ENCODE data around the gene CKAP5.

Gene CKAP5

GRCh38 chr11:46845740-46846509 is at the start of gene CKAP5:
CKAP5 (minus strand) TSS chr11:46846280; CDS start chr11:46821231, 25,049 bp downstream.
- peak; percentile 58 to 73 for DNase-seq (ENCODE audit: low read depth in 2 of 2, low spot score in 1 of 2)

- no peak for DNase-seq (ENCODE audit: low read depth in 2 of 2, low spot score in 1 of 2)
Measured at GRCh38 chr11:46895821-46896220, 49.7 kb upstream of the CKAP5 start.

DNA sequence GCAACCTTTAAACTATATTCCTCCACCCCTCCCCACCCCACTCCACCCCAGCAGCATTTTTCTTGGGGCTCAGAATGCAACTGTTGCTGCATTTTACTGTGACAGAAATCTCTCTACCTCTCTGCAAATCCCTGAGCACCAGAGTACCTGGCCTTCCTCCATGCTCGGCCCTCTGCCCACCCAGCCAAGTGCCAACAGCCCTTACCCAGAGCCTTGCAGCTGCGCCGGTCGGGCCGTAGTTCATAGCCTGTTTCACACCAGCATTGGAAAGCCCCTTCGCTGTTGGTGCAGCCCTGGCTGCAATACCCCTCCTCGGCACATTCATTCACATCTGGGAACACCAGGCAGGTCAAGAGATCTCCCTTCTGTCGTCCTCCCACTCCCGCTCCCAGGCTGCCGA is 48.9 kb upstream of the CKAP5 start:
- no peak for DNase-seq (ENCODE audit: low read depth in 2 of 2, low spot score in 1 of 2)

DNA sequence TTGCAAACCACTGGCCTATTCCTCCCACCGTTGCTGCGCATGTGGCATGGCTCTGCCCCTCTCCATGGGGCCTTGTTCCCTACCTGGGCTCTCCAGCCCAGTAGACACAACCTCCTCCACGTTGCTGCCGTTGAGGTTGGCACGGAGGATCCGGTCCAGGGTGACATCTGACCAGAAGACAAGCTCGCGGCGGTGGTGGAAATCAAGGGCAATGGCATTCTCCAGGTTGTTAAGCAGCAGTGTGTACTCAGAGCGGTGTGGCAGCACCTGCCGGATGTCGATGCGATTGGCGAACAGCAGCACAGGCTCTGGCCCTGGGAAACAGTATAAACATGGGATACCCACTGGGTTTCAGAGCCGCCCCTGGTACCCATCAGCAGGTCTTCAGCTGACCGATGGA is 48.4 kb upstream of the CKAP5 start:
- DNase-seq (ENCODE audit: low read depth in 2 of 2, low spot score in 1 of 2) = no peak

DNA sequence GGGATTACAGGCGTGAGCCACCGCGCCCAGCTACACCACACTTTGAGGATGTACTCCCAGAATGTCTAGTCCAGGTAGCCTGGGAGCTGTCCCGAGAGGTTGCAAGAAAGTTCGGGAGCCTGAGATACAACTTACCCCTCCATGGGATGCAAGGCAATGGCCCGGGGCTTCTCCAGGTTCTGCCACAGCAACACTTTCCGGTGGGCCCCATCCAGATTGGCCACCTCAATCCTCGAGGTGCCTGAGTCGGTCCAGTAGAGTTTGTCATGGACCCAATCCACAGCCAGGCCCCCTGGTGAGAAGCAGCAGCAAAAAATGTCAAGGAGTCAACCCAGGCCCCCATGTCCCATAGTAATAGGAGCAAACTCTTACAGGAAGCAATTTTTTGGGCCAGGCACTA is 46.8 kb upstream of the CKAP5 start:
- DNase-seq (ENCODE audit: low read depth in 2 of 2, low spot score in 1 of 2) = no peak

GRCh38 chr11:46892109-46892508 is 46.0 kb upstream of the CKAP5 start:
- no peak for DNase-seq (ENCODE audit: low read depth in 2 of 2, low spot score in 1 of 2)

- DNase-seq (ENCODE audit: low read depth in 2 of 2, low spot score in 1 of 2) = no peak
Measured at GRCh38 chr11:46890665-46891064, 44.6 kb upstream of the CKAP5 start.

- peak; percentile 54 to 61 for DNase-seq (ENCODE audit: low read depth in 2 of 2, low spot score in 1 of 2)
Measured at GRCh38 chr11:46889689-46890475, 43.8 kb upstream of the CKAP5 start.

DNA sequence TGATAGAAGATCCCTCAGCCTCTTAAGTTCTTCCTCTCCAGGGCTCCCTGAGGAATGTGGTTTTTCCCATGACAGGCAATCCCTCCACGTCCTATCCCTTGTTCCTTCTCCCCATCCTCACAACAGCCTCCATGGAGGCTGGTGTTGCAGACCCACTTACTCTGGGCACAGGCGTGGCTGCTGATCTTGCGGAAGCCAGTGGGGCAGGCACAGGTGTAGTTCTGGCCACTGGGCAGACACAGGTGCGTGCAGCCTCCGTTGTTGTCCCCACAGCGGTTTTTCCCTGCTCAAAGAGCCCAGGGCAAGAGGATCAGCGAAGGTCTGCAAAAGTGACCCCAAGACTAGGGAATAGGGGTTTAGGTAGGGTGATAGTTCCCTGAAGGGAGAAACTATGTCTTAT is 43.2 kb upstream of the CKAP5 start:
- DNase-seq (ENCODE audit: low read depth in 2 of 2, low spot score in 1 of 2) = no peak

- no peak for DNase-seq (ENCODE audit: low read depth in 2 of 2, low spot score in 1 of 2)
Measured at GRCh38 chr11:46888636-46889035, 42.6 kb upstream of the CKAP5 start.

- no peak for DNase-seq (ENCODE audit: low read depth in 2 of 2, low spot score in 1 of 2)
Measured at GRCh38 chr11:46886211-46886610, 40.1 kb upstream of the CKAP5 start.

- no peak for DNase-seq (ENCODE audit: low read depth in 2 of 2, low spot score in 1 of 2)
Measured at GRCh38 chr11:46879056-46879585, 33.0 kb upstream of the CKAP5 start.

DNA sequence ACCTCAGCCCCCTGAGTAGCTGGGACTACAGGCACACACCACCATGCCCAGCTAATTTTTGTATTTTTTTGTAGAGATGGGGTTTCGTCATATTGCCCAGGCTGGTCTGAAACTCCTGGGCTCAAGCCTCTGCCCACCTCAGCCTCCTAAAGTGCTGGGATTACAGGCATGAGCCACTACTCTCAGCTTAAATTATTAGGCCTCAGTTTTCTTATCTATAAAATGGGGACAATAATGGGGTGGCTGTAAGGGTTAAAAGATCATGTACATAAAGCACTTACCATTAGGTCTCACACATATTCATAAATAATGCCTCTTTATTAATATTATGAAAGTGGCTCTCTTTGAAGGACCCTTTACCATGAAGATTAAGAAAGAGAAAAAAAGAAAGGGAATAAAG is 31.5 kb upstream of the CKAP5 start:
- no peak for DNase-seq (ENCODE audit: low read depth in 2 of 2, low spot score in 1 of 2)

DNA sequence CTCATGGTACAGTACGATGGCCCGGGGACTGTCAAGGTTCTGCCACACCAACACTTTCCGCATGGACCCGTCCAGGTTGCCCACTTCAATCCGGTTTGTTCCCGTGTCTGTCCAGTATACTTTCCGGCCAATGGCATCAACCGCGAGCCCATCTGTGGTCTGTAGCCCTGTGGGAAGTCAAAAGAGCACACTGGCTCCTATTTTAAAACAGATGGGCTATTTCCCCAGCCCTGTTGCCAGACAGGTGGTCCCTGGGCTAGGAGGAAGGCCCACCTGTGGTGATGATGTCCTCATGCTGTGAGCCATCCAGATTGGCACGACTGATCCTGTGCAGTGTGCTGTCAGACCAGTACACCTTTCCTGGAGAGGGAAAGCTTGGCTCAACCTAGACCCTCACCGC is 30.4 kb upstream of the CKAP5 start:
- DNase-seq (ENCODE audit: low read depth in 2 of 2, low spot score in 1 of 2) = no peak

DNA sequence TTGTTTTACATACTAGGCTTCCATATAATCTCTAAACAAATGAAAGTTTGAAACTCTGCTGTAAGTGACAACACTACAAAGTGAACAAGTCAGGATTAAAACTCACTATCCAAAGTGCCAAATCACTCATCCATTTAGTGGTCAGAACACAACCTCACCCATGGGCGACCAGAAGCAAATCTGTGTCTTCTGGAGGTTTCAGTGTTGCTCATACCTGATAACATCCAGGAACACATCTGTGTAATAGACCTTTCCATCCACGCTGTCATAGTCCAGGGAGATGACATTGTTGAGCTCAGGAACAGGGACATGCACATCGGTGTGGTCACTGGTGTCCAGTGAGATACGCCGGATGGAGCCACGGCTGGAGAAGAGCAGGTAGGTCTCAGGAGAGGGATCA is 28.5 kb upstream of the CKAP5 start:
- no peak for DNase-seq (ENCODE audit: low read depth in 2 of 2, low spot score in 1 of 2)

- no peak for DNase-seq (ENCODE audit: low read depth in 2 of 2, low spot score in 1 of 2)
Measured at GRCh38 chr11:46868912-46869311, 22.8 kb upstream of the CKAP5 start.

- no peak for DNase-seq (ENCODE audit: low read depth in 2 of 2, low spot score in 1 of 2)
Measured at GRCh38 chr11:46865340-46865739, 19.3 kb upstream of the CKAP5 start.

GRCh38 chr11:46860218-46860617 is 14.1 kb upstream of the CKAP5 start:
- no peak for DNase-seq (ENCODE audit: low read depth in 2 of 2, low spot score in 1 of 2)

DNA sequence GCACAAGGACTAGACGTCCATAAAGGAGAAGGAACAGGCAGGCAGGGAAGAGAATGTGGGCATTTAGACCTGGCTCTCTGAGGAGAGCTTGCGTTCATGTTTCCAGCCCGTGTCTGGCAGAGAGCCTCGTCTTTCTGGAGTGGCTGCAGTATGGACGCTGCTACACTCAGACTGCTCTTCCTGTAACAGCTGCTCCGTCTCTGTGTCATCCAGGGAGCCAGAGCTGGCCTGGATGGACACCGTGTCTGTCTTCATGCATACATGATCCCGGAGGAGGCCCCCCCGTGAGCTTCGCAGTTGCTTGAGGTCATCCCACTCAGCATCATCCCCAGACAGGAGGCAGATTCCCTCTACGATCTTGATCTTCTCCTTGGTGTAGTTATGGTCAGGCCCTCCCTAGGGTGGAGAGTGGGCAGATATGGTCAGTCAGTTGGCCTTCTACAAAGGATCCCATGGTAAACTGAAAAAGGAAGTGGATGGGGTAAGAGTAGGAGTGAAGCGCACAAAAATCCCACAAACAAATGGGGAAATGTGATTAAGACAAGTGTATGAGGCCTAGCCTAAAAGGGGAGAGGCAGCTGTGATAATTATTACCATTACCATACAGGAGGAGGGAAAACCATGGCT is 13.0 kb upstream of the CKAP5 start:
- DNase-seq (ENCODE audit: low read depth in 2 of 2, low spot score in 1 of 2) = no peak

GRCh38 chr11:46857666-46858065 is 11.6 kb upstream of the CKAP5 start:
- no peak for DNase-seq (ENCODE audit: low read depth in 2 of 2, low spot score in 1 of 2)

DNA sequence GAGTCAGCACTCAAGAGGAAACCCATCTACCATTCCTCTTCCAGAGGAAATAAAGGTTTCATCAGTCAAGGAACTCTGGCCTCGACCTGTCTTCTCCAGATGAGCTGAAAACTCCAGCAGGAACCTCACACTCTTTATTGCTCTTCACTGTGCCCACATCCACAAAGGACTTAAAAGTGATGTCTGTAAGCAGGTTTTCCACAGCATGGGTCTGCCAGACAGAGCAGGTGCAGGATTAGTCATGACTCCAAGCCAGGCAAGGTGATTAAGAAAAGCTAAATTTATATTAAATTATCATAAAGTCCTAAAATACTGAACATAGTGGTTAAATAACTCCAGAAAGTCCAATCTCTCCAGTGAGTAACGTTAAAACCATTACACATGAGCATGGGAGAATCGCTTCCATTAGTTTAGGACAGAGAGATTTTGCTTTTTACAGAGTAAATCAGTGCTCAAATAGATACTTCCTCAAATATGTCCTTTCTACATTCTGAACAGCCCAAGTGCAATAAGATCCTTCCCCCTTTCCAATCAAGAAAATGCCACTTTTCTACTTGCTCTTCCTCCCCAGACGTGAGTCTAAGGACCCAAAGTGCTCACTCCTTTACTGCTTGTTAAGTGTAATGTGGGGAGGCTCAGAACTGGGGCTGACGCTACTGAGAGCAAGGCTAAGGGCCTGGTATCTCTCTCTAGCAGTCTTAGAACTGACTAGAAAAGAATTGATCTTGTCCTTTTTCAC is 10.7 kb upstream of the CKAP5 start:
- no peak for DNase-seq (ENCODE audit: low read depth in 2 of 2, low spot score in 1 of 2)

Data from stimulated activated CD8-positive, alpha-beta memory T cell treated with anti-CD3 and anti-CD28 coated beads, Interleukin-4, amount 100 ng/mL, for 1 hour (primary cell).